NB4 (cell line): ENCODE results near the gene RDX.

Source experiments
- DNase-seq: peaks from one replicate; pipeline ENCODE4 v3.0.0; 2010; ENCODE audit warnings: low read depth
- H3K4me3 ChIP-seq: one replicate; pipeline ENCODE4 v1.5.1; 2011; ENCODE audit warnings: mild to moderate bottlenecking, low read depth, low read length, moderate library complexity
- MAX ChIP-seq: IDR thresholded peaks from 2 replicates; pipeline ENCODE4 v1.6.1; 2011; ENCODE audit warnings: low read depth, low read length
- MYC ChIP-seq: IDR thresholded peaks from 2 replicates; pipeline ENCODE4 v1.6.1; 2011; ENCODE audit warnings: low read depth, low read length
- POLR2A ChIP-seq: IDR thresholded peaks from 2 replicates; pipeline ENCODE4 v1.6.1; 2011; ENCODE audit warnings: mild to moderate bottlenecking; ENCODE audit not compliant: insufficient read length; ENCODE audit errors: extremely low read depth
- TF ChIP-seq, protein P1 (sequence below): IDR thresholded peaks from one replicate; pipeline ENCODE4 v1.5.1; 2012; ENCODE audit warnings: low read depth, low read length

The RDX gene

GRCh38 chr11:110261195-110262071, 35.0 kb downstream of the RDX start:
- DNase-seq = no peak
- no peak overlapping the region for H3K4me3 ChIP-seq
- TF ChIP-seq POLR2A (no peak), MYC (no peak), MAX (no peak)
- TF ChIP-seq, protein P1, sequence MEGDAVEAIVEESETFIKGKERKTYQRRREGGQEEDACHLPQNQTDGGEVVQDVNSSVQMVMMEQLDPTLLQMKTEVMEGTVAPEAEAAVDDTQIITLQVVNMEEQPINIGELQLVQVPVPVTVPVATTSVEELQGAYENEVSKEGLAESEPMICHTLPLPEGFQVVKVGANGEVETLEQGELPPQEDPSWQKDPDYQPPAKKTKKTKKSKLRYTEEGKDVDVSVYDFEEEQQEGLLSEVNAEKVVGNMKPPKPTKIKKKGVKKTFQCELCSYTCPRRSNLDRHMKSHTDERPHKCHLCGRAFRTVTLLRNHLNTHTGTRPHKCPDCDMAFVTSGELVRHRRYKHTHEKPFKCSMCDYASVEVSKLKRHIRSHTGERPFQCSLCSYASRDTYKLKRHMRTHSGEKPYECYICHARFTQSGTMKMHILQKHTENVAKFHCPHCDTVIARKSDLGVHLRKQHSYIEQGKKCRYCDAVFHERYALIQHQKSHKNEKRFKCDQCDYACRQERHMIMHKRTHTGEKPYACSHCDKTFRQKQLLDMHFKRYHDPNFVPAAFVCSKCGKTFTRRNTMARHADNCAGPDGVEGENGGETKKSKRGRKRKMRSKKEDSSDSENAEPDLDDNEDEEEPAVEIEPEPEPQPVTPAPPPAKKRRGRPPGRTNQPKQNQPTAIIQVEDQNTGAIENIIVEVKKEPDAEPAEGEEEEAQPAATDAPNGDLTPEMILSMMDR = no peak

DNA sequence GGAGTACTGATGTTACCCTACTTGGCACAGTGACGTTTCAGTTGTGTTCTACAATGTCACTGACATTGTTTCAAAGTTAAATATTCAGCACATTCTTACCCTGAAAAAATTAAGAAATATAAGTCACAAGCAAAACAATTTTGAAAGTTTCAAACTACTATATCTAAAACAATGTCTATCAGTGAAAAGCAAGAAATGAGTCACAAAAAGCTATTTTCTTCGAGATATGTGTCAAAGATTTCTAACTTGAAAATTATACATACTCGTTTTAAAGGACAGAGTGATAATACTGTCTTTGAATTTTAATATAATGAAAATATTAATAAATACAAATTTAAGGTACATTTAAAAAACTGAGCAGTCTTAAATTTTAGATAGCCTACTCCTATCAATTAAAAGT, 42.9 kb downstream of the RDX start:
- no peak for DNase-seq
- TF ChIP-seq MAX (no peak), POLR2A (no peak), MYC (no peak)
- TF ChIP-seq, protein P1 = no peak
- H3K4me3 ChIP-seq = no peak overlapping the region

DNA sequence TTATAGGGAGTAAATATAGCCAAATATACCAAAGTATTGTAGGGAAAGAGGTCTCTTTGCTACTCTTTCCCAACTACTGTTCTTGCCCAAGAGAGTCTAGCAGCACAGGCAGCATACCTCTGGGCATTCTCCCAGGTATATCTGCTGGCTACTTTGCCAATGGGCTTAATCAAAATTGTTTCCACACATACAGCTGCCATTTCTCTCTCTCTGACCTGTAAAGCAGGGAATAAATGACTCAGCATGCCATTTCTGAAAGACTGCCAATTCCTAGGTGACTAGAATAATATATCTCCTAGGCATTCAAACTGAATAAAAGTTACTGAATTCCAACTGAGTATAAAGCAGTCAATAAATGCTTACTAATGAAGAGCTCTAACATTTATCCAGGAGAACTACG, 44.6 kb downstream of the RDX start:
- TF ChIP-seq MYC (no peak), MAX (no peak), POLR2A (no peak)
- TF ChIP-seq, protein P1 = no peak
- H3K4me3 ChIP-seq = no peak overlapping the region
- DNase-seq = no peak

- no peak overlapping the region for H3K4me3 ChIP-seq
- no peak for TF ChIP-seq POLR2A
- no peak for TF ChIP-seq MAX
- TF ChIP-seq, protein P1 = no peak
- DNase-seq = no peak
These were observed 46.2 kb downstream of the RDX start for GRCh38 chr11:110250168-110250567.

DNA sequence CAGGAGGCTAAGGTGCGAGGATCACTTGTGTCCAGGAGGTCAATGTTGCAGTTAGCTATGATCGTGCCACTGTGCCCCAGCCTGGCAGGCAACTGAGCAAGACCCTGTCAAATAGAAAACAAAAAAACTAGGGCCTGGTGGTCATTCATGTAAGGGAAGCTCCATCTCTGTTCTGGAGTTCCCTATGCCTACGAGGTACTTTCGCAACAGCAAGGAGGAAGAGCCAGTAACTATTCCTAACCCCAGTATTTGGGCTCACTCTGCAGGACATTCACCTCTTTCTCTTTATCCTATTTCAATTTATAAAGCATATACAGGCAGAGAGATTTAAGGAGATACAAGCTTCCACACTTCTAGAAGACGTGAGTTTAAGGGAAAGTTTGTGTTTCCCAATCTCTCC, 46.6 kb downstream of the RDX start:
- no peak overlapping the region for H3K4me3 ChIP-seq
- DNase-seq = no peak
- TF ChIP-seq POLR2A (no peak), MYC (no peak), MAX (no peak)
- TF ChIP-seq, protein P1 = no peak
